SK-N-SH treated with all-trans-retinoic acid at 6 μM for 48 hours (cell line): Measurements from ENCODE around the gene PILRB.

ENCODE experiments used
- ARNTL ChIP-seq: fragments of 450-650 bp; formaldehyde crosslinking; IDR thresholded peaks from 2 replicates; pipeline ENCODE4 v1.5.0; 2020; ENCODE audit warnings: low read depth, mild to moderate bottlenecking, moderate library complexity, borderline replicate concordance
- CREB5 ChIP-seq: fragments of 250-450 bp; sonication (Bioruptor Pico); IDR thresholded peaks from 2 replicates; pipeline ENCODE4 v1.5.1; 2020; ENCODE audit warnings: low read depth, mild to moderate bottlenecking, moderate library complexity
- CSRNP3 ChIP-seq: fragments of 250-450 bp; sonication (Bioruptor Pico); IDR thresholded peaks from 2 replicates; pipeline ENCODE4 v1.5.1; 2021; ENCODE audit warnings: mild to moderate bottlenecking, moderate library complexity
- PATZ1 ChIP-seq: fragments of 250-450 bp; sonication (Bioruptor Pico); IDR thresholded peaks from 2 replicates; pipeline ENCODE4 v1.8.0; 2020; ENCODE audit warnings: mild to moderate bottlenecking, moderate library complexity, borderline replicate concordance
- ZNF70 ChIP-seq: fragments of 450-650 bp; formaldehyde crosslinking; IDR thresholded peaks from 2 replicates; pipeline ENCODE4 v1.5.0; 2020; ENCODE audit warnings: mild to moderate bottlenecking, moderate library complexity
- ZNF8 ChIP-seq: fragments of 450-650 bp; formaldehyde crosslinking; IDR thresholded peaks from 2 replicates; pipeline ENCODE4 v1.5.0; 2020; ENCODE audit warnings: mild to moderate bottlenecking, moderate library complexity

- no peak for TF ChIP-seq ZNF70 (CRISPR knock-in tag)
- TF ChIP-seq CREB5 (CRISPR knock-in tag) = no peak
- no peak for TF ChIP-seq ARNTL (CRISPR knock-in tag)
- no peak for TF ChIP-seq PATZ1 (CRISPR knock-in tag)
- no peak for TF ChIP-seq CSRNP3
- TF ChIP-seq ZNF8 = no peak
These were observed 42.7 kb downstream of the PILRB start for GRCh38 chr7:100400656-100401055.
